ENCODE data around the gene SGK2.

SGK2 gene

GRCh38 chr20:43559147-43559987, 540 bp downstream of the SGK2 start:
- DNase-seq (ENCODE audit: low read depth): no peak
- H3K4me3 ChIP-seq (ENCODE audit: low read depth, low read length): no peak overlapping the region
- TF ChIP-seq, protein P1, sequence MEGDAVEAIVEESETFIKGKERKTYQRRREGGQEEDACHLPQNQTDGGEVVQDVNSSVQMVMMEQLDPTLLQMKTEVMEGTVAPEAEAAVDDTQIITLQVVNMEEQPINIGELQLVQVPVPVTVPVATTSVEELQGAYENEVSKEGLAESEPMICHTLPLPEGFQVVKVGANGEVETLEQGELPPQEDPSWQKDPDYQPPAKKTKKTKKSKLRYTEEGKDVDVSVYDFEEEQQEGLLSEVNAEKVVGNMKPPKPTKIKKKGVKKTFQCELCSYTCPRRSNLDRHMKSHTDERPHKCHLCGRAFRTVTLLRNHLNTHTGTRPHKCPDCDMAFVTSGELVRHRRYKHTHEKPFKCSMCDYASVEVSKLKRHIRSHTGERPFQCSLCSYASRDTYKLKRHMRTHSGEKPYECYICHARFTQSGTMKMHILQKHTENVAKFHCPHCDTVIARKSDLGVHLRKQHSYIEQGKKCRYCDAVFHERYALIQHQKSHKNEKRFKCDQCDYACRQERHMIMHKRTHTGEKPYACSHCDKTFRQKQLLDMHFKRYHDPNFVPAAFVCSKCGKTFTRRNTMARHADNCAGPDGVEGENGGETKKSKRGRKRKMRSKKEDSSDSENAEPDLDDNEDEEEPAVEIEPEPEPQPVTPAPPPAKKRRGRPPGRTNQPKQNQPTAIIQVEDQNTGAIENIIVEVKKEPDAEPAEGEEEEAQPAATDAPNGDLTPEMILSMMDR (IDR thresholded peaks at IDR 0.05; ENCODE audit: low read depth, low read length, missing control alignments): no peak
- in situ Hi-C loops (cut with HindIII; ENCODE audit: low sequenced_read_pairs): no loop called here

GRCh38 chr20:43560974-43561373, 2.1 kb downstream of the SGK2 start:
- in situ Hi-C loops (cut with HindIII; ENCODE audit: low sequenced_read_pairs): no loop called here
- no peak overlapping the region for H3K4me3 ChIP-seq (ENCODE audit: low read depth, low read length)
- TF ChIP-seq, protein P1 (IDR thresholded peaks at IDR 0.05; ENCODE audit: low read depth, low read length, missing control alignments): no peak
- DNase-seq (ENCODE audit: low read depth): no peak

DNA sequence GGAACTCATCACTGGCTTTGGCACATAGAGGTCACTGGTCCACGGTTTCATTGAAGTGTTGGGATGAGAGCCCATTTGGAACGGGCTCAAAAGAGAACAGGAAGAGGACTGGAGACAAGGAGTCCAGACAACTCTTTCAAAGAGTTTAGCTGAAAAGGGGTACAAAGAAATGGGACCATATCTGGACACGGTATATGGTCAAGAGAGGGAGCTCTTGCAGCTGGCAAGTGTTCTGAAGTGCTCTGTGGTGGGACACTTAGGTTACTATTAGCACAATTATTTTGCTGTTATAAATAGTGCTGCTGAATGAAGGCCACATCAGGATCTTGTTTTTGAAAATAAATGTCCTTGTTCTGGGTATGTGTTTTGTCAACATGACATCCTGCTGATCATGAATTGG, 4.6 kb downstream of the SGK2 start:
- in situ Hi-C loops (cut with HindIII; ENCODE audit: low sequenced_read_pairs): no loop called here
- no peak overlapping the region for H3K4me3 ChIP-seq (ENCODE audit: low read depth, low read length)
- TF ChIP-seq, protein P1 (IDR thresholded peaks at IDR 0.05; ENCODE audit: low read depth, low read length, missing control alignments): no peak
- DNase-seq (ENCODE audit: low read depth): no peak

DNA sequence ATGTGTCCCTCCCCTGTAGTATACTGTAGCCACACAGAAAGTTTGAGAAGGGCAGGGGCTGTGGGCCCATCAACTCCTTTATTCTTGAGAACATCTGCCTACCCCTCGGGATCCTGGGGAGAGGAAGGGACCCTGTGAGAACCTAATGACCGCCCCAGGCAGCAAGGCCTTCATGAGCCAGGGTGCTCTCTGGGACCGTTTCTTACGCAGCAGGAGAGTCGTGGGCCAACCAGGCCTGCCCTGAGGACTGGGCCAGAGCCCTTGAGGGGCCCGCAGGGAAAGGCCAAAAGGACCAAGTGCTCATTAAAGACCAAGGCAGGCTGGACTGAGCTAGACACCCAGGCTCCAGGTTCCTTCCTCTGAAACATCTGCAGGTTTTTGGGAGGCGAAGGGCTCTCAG, 5.2 kb downstream of the SGK2 start:
- H3K4me3 ChIP-seq (ENCODE audit: low read depth, low read length): no peak overlapping the region
- TF ChIP-seq, protein P1 (IDR thresholded peaks at IDR 0.05; ENCODE audit: low read depth, low read length, missing control alignments): no peak
- no peak for DNase-seq (ENCODE audit: low read depth)
- in situ Hi-C loops (cut with HindIII; ENCODE audit: low sequenced_read_pairs): no loop called here

- H3K4me3 ChIP-seq (ENCODE audit: low read depth, low read length): no peak overlapping the region
- in situ Hi-C loops (cut with HindIII; ENCODE audit: low sequenced_read_pairs): no loop called here
- DNase-seq (ENCODE audit: low read depth): no peak
- TF ChIP-seq, protein P1 (IDR thresholded peaks at IDR 0.05; ENCODE audit: low read depth, low read length, missing control alignments): no peak
These were observed 5.6 kb downstream of the SGK2 start for GRCh38 chr20:43564455-43564854.

- no peak overlapping the region for H3K4me3 ChIP-seq (ENCODE audit: low read depth, low read length)
- no peak for DNase-seq (ENCODE audit: low read depth)
- in situ Hi-C loops (cut with HindIII; ENCODE audit: low sequenced_read_pairs): no loop called here
- TF ChIP-seq, protein P1 (IDR thresholded peaks at IDR 0.05; ENCODE audit: low read depth, low read length, missing control alignments): no peak
These were observed 6.3 kb downstream of the SGK2 start for GRCh38 chr20:43564993-43565757.

All from astrocyte of the cerebellum (primary cell).